Parietal lobe (tissue), 1 donor: Measurements from ENCODE around the gene ZNF507. TPM values are rescaled to one million over a fixed set of nuclear protein-coding genes. Genes with fewer than 3 reads are reported as not detected.

Source experiments
- total RNA-seq: library from RNA; depleted of rRNA; stranded (reverse); fragments of >200 nt; gene quantifications from one replicate; pipeline ENCODE4 v1.2.3, GENCODE V29; 2014

Gene ZNF507
- 41.6 TPM for total RNA-seq

GRCh38 chr19:32345261-32346207, at the start of gene ZNF507:
TSS of gene ZNF507 (plus strand) at chr19:32345610. CDS start at chr19:32352831, 7,221 bp downstream.

GRCh38 chr19:32405431-32406160, 60.2 kb downstream of the ZNF507 start, which contains the start of gene DPY19L3:
TSS of gene DPY19L3 (plus strand) at chr19:32405770. CDS start at chr19:32408254, 2,484 bp downstream.

Other genes starting within 250 kb of the ZNF507 start
- gene DPY19L3, start 60.2 kb downstream of the ZNF507 start, total RNA-seq = 67.6 TPM
- 36.3 TPM for gene PDCD5, start 235.6 kb downstream of the ZNF507 start, total RNA-seq